Measurements from ENCODE around the gene CCDC85A.

CCDC85A gene

GRCh38 chr2:56287508-56287907 lies 103.7 kb downstream of the CCDC85A start:
- POLR2A ChIA-PET (ENCODE audit: low non-redundant PET): interaction anchor here (0.9 kb wide), 1 partner anchor 21 kb away, joined by 3 read pairs; no protein-coding TSS in a partner anchor
- DNase-seq (ENCODE audit: low spot score): no peak
- CTCF ChIA-PET: no interaction called here
- no peak for TF ChIP-seq CTCF (conservative IDR thresholded peaks at IDR 0.05; ENCODE audit: low read depth)
- no peak overlapping the region for H3K27ac ChIP-seq

GRCh38 chr2:56287974-56288373 lies 104.2 kb downstream of the CCDC85A start:
- POLR2A ChIA-PET (ENCODE audit: low non-redundant PET): interaction anchor here (0.9 kb wide), 1 partner anchor 22 kb away, joined by 3 read pairs; no protein-coding TSS in a partner anchor
- CTCF ChIA-PET: no interaction called here
- no peak for TF ChIP-seq CTCF (conservative IDR thresholded peaks at IDR 0.05; ENCODE audit: low read depth)
- peak; percentile 44 for DNase-seq (ENCODE audit: low spot score)
- H3K27ac ChIP-seq: no peak overlapping the region

- H3K27ac ChIP-seq: no peak overlapping the region
- ChIA-PET POLR2A (ENCODE audit: low non-redundant PET) (no interaction called here), CTCF (interaction anchor here (0.6 kb wide), 1 partner anchor 454 kb away, joined by 4 read pairs; no protein-coding TSS in a partner anchor)
- TF ChIP-seq CTCF (conservative IDR thresholded peaks at IDR 0.05; ENCODE audit: low read depth): no peak
- no peak for DNase-seq (ENCODE audit: low spot score)
These were observed 105.2 kb downstream of the CCDC85A start for GRCh38 chr2:56288838-56289580.

GRCh38 chr2:56291711-56292110 lies 107.9 kb downstream of the CCDC85A start:
- no peak for TF ChIP-seq CTCF (conservative IDR thresholded peaks at IDR 0.05; ENCODE audit: low read depth)
- H3K27ac ChIP-seq: no peak overlapping the region
- DNase-seq (ENCODE audit: low spot score): no peak
- POLR2A ChIA-PET (ENCODE audit: low non-redundant PET): no interaction called here
- CTCF ChIA-PET: no interaction called here

- POLR2A ChIA-PET (ENCODE audit: low non-redundant PET): no interaction called here
- CTCF ChIA-PET: no interaction called here
- no peak for TF ChIP-seq CTCF (conservative IDR thresholded peaks at IDR 0.05; ENCODE audit: low read depth)
- H3K27ac ChIP-seq: no peak overlapping the region
- no peak for DNase-seq (ENCODE audit: low spot score)
These were observed 109.2 kb downstream of the CCDC85A start for GRCh38 chr2:56292951-56293350.

GRCh38 chr2:56295666-56296065 lies 111.9 kb downstream of the CCDC85A start:
- DNase-seq (ENCODE audit: low spot score): no peak
- CTCF ChIA-PET: interaction anchor here (0.5 to 0.7 kb wide), 2 partner anchors 104 to 145 kb away, joined by 3 to 4 read pairs; no protein-coding TSS in a partner anchor
- no peak overlapping the region for H3K27ac ChIP-seq
- TF ChIP-seq CTCF (conservative IDR thresholded peaks at IDR 0.05; ENCODE audit: low read depth): no peak
- POLR2A ChIA-PET (ENCODE audit: low non-redundant PET): no interaction called here

Measured in RWPE1 (cell line).